ENCODE measurements around the gene IFNL4.

Gene IFNL4

DNA sequence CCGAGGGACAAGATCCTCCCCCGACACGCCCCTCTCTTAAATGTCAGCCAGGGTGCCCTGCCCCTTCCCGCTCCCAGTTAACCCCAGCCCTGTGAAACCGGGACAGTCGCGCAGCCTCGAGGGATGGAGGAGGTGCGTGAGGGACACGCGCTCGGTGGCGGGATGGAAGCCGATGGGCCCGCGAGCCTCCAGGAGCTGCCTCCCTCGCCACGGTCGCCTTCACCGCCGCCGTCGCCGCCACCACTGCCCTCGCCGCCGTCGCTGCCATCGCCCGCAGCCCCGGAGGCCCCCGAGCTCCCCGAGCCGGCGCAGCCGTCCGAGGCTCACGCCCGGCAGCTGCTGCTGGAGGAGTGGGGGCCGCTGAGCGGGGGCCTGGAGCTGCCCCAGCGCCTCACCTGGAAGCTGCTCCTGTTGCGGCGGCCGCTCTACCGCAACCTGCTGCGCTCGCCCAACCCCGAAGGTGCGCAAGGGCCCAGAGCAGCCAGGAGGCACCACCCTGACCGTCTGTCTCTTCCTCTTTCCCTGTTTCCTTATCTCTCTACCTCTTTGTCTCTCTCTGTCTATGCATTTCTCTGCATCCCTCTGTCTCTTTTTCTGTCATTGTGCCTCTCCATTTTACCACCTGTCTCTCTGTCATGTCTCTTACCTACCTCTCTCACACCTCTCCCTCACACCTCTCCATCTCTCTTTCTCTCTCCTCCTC, 51.6 kb downstream of the IFNL4 start, which contains the start of gene NCCRP1:
NCCRP1 (plus strand) TSS at position 105 of the 703 bp plus-strand sequence; CDS start at position 124, 19 bp downstream.
- in situ Hi-C loops (cut with MboI; ENCODE audit: low sequenced_read_pairs), result no loop called here

DNA sequence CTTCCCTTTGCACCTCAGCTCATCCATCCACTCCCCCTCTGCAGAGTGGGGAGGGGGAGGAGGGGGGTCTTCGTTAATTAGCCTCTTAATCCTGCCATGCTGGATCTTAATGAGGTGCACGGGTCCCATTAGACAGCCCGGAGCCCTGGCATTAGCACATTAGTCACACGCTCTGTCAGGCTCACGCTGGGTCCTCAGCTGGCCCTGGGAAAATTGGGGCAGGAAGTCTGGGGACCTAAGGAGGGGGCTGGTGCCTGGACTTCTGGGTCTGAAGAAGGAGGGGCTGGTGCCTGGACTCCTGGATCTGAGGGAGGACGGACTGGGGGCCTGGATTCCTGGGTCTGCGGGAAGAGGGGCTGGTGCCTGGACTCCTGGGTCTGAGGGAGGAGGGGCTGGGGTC, 52.3 kb downstream of the IFNL4 start:
- in situ Hi-C loops (cut with MboI; ENCODE audit: low sequenced_read_pairs), result no loop called here

Data from HL-60/S4 (cell line).